HG03432 (cell line): ENCODE results near the gene VPS16.

Experiments used
- ATAC-seq: cut with Tn5 transposase; IDR thresholded peaks from one replicate; pipeline ENCODE4 v1.9.1; 2021; ENCODE audit warnings: mild to moderate bottlenecking, moderate library complexity; ENCODE audit not compliant: unreplicated experiment

VPS16 gene

GRCh38 chr20:2840138-2840966 is at the start of gene VPS16, which contains the start of gene PCED1A:
VPS16 (plus strand) TSS chr20:2840745; CDS start chr20:2840775, 30 bp downstream.
PCED1A (minus strand) TSS chr20:2840655; CDS start chr20:2839912, 743 bp downstream.
- ATAC-seq, result peak; percentile 95

DNA sequence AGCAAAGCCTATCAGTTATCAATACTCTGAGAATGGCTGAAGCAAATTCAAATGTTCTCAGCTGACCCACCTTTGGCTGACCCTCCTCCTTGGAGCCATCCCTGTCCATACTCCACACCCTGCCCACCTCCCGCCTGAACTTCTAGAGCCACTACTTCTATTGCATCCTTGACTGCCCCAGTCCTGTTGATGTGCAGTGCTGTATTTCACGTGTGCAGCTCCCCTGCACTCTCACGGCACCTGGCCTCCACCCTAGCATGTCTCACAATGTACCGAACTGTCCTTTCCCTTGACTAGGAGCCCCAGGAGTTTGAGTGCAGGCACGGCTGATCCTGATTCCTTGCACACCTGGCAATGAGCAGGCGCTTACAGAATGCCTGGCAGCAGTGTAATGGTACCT is 47.1 kb upstream of the VPS16 start:
- no peak for ATAC-seq

- no peak for ATAC-seq
These were observed 46.3 kb upstream of the VPS16 start for GRCh38 chr20:2794202-2794748.

DNA sequence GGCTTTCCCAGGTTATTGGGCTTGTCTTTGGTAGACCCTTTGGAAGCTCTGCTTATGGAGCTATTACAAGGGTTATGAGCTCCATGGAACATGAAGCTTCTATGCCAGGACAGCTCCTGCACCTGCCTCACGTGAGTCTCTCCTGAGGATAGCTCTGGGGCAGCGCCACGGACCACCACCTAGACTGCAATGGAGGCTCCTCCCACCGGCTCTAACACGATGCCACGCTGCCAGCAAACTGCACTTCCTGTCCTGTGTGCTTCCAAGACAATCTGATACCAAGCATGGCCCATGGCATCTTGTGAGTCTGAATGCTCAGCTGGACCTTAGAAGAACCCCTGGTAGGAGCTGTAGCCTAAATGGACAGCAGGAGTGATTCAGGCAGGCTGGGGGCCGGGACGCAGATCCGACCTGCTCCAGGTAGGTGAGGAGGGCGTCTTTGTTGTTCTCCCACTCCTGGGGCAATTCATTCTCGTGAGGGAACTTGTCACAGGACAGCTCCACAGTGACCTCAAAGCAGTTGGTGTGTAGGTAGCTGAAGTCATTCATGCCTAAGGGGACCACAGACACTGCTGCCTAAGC is 45.6 kb upstream of the VPS16 start:
- no peak for ATAC-seq

DNA sequence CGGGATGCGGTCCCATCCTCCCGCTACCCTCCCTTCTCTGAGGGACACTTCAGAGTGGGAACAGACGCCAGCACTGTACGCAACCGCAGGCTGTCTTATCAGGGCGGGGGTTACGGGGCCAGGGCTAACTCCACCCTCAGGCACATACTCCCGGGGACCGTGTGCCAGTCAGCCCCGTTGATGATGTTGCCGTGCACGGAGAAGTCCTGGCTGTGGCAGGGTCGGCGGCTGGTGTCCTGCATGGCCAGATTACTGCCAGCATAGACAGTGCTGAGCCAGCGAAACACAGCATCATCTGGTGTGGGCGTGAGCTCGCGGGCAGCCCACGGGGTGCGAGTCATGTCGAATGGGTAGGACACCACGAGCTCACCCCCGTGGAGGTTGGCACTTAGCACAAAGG is 45.1 kb upstream of the VPS16 start:
- no peak for ATAC-seq

DNA sequence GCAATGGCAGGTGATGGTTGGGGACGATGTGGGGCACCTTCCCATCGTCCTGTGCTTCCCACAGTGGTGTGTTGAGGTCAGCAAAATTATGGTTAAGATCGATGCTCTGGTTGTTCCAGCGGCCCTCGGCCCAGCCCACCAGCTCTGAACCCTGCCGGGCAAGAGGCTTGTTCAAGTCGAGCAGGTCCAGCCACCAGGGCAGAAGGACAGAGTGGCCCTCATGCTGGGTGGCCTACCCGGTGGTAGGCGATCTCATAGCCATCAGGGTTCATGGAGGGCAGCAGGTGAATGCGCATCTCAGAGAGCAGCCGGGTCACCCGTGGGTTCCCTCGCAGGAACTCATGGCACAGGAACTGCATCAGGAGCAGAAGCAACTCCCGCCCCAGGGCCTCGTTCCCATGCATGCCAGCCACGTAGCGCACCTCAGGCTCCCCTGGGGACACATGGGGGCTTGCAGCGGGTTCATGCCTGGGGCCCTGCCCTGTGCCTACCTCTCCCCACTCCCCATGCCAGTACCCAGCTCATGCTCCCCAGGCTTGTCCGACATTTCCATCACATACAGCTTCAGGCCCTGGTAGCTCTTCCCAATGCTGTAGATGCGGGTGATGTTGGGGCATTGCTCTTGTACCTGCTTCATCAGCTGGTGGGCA is 44.4 kb upstream of the VPS16 start:
- ATAC-seq, result no peak

DNA sequence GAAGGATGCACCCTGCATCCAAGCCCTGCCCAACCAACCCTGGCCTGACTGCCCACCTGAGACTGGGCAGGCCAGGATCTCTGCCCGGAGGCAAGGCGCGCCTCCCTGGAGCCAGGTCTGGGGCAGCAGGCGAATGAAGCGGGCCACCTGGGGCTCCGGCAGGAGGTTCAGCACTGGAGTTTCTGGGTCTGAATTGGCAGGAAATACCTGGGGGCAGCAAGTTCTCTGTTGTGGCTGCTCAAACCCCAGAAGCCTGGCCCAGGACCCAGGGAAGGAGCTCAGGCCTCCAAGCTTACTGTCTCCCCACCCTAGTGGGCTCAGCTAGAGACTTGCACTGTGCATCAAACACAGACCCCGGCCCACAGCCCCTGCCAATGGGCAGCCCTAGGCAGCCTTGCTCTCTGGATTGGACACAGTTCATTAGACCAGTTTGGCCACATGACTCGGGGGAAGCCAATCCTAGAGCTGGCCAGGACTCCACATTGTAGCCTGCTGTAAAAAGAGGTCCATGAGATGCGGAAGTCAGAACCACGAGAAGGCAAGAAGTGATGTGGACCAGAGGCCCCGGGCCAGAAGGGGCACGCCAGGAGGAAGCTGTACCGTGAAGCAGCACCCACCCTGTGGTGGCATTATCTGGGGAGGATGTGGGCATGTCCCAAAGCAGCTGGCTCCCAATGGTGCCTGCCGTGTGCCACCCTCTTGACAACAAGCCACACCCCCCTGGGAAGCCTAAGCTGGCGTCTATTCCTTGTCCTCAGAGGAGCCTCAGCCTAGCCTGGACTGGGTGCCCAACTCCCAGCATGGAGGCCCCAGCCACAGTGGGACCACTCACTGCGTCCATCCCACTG is 43.2 kb upstream of the VPS16 start:
- ATAC-seq, result no peak

DNA sequence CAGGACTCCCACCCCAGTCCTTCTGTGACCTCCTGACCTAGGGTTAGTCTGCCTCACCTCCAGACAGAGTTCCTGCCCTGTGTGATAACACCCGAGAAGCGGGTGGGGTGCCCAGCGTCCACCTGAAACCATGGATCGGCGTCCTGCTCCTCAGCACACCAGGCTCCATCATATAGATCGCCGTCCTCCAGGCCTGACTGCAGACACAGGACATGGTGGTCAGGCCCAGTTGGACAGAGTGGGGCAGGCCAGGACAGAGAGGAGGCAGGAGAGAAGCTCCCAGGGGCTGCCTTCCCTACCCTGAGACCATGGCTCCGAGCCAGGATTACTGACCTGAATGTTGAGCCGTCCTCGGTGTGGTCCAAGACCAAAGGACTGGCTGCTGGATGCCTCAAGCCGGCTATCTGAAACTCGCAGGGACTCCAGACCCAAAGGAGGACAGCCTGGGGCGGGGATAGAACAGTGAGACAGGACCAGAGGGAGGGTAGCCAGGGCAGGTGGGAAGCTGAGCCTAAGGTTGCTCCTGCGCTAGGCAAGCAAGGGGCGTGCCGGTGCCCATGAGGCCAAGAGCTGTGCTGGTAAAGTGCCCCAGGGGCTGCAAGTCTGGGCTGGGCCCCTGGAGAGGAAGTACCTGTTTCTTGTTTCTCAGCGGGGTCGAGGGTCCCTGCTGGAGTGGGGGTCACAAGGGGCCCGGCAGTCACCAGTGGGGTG is 42.3 kb upstream of the VPS16 start:
- no peak for ATAC-seq

DNA sequence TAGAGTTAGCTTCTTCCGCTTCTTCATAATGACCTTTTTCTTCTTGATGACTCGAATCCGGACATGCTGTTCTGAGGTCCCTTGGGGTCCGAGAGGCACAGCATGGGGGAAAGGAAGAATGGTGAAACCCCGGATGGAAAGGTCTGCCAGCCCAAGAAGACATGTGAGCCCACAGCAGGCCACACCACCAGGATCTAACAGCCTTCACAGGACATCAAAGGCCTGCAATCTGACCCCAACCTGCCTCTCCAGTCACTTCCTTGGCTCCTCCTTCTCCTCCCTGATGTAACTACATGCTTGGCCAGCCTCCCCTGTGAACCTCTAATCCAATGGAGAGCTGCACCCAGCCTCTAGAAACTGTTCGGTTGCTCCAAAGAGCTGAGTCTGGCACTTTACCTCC is 41.7 kb upstream of the VPS16 start:
- ATAC-seq, result no peak

DNA sequence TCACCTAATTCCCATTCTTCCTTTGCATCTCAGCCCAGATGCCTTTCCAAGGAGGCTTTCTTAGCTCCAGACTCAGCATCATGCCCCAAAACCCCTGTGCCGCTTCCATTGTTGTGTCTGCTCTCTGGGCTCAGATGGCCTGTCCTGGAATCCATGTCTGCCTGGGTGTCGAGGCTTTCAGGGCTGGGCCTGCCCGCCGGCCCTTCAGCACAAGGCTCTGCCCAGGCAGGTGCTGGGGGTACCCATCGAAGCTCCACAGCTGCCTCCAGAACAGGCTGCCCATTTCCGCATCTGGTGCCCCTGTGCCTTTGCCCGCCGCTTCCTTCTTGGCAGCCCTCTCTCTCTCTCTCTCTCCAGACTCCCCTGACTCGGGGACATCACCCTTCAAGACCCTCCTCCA is 41.3 kb upstream of the VPS16 start:
- no peak for ATAC-seq

DNA sequence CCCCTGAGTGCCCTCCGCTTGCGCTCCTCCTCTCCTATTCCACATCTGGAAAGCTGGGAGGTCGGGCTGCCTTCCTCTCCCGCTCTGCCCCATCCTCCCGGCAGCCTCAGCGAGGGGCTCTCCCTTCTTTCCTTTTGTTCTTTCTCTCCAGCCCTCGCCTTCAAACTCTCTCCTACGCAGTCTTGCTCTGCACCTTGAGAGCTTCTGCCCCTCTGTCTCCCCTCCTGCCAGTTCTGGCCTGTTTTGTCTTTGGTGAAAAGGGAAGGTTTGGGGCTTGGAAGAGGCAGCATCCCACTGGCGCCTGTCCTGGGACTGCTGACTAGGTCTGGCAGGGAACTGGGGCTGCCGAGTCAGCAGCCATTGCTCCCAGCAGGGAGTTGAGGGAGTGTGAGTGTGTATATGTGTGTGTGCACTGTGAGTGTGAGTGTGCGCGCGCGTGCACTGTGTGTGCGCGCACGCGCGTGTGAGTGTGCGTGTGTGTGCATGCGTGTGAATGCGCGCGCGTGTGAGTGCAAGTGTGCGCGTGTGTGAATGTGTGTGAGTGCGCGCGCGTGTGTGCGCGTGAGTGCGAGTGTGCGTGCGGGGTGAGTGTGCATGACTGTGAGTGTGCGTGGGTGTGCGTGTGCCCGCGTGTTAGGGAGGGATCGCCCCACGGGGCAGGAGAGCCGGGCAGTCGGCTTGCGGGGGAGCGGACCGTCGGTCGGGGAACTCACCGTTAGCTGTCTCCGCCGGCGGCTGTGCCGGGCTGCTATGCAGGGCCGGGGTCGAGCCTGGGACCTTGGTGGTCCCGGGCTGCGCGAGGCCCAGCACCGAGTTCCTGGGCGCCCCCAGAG is 40.6 kb upstream of the VPS16 start:
- peak; percentile 23 for ATAC-seq

- peak; percentile 53 for ATAC-seq
These were observed 39.8 kb upstream of the VPS16 start, which contains the start of gene CPXM1 for GRCh38 chr20:2800521-2801285. CPXM1 (minus strand) TSS chr20:2800627; CDS start chr20:2800572, 55 bp downstream.

GRCh38 chr20:2801286-2801728 is 39.2 kb upstream of the VPS16 start:
- peak; percentile 32 for ATAC-seq

- no peak for ATAC-seq
These were observed 36.3 kb upstream of the VPS16 start for GRCh38 chr20:2804041-2804828.

DNA sequence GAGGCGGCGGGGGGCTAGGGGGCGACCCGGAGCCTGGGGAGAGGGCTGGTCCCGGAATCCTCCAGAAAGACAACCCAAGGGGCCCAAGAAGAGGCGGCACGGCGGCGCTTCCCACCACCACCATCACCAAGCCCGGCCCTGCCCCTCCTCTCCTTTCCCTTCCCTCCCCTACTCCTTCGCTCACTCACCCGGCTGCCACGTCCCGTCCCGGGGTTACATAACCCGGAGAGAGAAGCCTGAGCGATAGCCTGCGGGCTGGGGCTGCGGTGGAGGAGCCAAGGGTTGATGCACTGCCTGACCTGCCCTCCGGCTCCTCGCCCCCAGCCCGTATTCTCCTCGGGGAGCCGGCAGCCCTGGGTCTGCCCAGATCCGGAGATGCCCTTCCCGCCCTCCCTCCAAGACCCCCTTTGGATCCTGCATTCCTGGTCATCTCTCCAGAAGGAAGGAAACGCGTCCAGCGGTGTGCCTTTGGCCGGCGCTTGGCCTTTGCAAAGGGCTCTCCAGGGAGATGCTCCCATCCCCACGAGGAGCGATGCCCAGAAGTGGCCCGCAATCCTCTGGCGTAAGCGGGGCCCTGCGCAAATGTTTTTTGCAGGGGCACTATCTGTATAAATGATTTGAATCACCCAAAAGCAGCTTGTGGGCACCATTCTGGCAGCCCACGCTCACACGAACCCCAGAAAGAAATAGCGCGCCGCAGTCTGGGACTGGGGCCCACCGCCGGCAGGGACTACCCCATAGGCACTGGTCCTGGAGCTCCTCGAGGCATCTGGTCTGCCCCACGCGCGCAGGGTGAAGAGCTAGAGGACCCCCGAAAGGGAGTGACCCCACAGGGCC is 35.5 kb upstream of the VPS16 start:
- no peak for ATAC-seq

- ATAC-seq, result no peak
These were observed 34.7 kb upstream of the VPS16 start for GRCh38 chr20:2805689-2806350.
